OCI-LY7 (cell line): ENCODE results near the gene RASA1. TPM values are rescaled to one million over a fixed set of nuclear protein-coding genes. Genes with fewer than 3 reads are reported as not detected.

Experiments
- Bru-seq: library from RNA; stranded (reverse); fragments of 400-500 nt; gene quantifications from one replicate; lab custom pipeline; 2021; lab: Mats Ljungman, UMichigan
- BruChase-seq, 2 experiments: library from RNA; stranded (reverse); fragments of 400-500 nt; gene quantifications; one replicate each; lab custom pipeline; 2021; lab: Mats Ljungman, UMichigan
- BruUV-seq: library from RNA; stranded (reverse); fragments of 400-500 nt; replicated peaks from 2 replicates; lab custom pipeline; 2021; lab: Mats Ljungman, UMichigan
- CTCF ChIA-PET: fragments of 300-600 bp; sonication (Branson Sonifier 250); formaldehyde crosslinking; loops from one replicate; lab custom pipeline; 2022; ENCODE audit warnings: antibody characterized with exemption; ENCODE audit not compliant: unreplicated experiment; lab: Charles Lee
- POLR2A ChIA-PET: fragments of 300-600 bp; sonication (Branson Sonifier 250); formaldehyde crosslinking; loops from one replicate; lab custom pipeline; 2022; ENCODE audit warnings: antibody characterized with exemption; lab: Charles Lee
- DNase-seq: peaks from one replicate; pipeline ENCODE4 v3.0.0-alpha.2; 2015; ENCODE audit warnings: low spot score
- H2AFZ ChIP-seq: fragments of 200-600 bp; sonication (generic), shearing (Covaris generic); 2 replicates; pipeline ENCODE4 v1.6.1; 2014; ENCODE audit warnings: mild to moderate bottlenecking, antibody characterized with exemption, low read length, moderate library complexity
- H3K27ac ChIP-seq: fragments of 200-600 bp; sonication (generic); 2 replicates; pipeline ENCODE4 v1.5.1; 2014; ENCODE audit warnings: mixed run types, low read depth, mild to moderate bottlenecking, moderate library complexity, low read length, inconsistent platforms; ENCODE audit not compliant: poor library complexity, severe bottlenecking
- H3K36me3 ChIP-seq: fragments of 200-600 bp; sonication (generic); 2 replicates; pipeline ENCODE4 v1.6.1; 2014; ENCODE audit warnings: mild to moderate bottlenecking, antibody characterized with exemption, low read length, moderate library complexity, mixed read lengths; ENCODE audit not compliant: insufficient read depth
- H3K4me1 ChIP-seq: fragments of 200-600 bp; sonication (generic); 2 replicates; pipeline ENCODE4 v1.5.1; 2014; ENCODE audit warnings: mild to moderate bottlenecking, low read length; ENCODE audit not compliant: insufficient read depth, poor library complexity, severe bottlenecking
- H3K4me2 ChIP-seq: fragments of 200-600 bp; sonication (generic); 2 replicates; pipeline ENCODE4 v1.6.1; 2014; ENCODE audit warnings: mild to moderate bottlenecking, low read length
- H3K4me3 ChIP-seq: fragments of 200-600 bp; sonication (generic); 2 replicates; pipeline ENCODE4 v1.5.1; 2014; ENCODE audit warnings: mild to moderate bottlenecking, low read depth, low read length; ENCODE audit not compliant: poor library complexity, severe bottlenecking
- H3K79me2 ChIP-seq: fragments of 200-600 bp; sonication (generic); 2 replicates; pipeline ENCODE4 v1.6.1; 2016; ENCODE audit warnings: low read depth, mild to moderate bottlenecking, low read length, moderate library complexity, mixed read lengths; ENCODE audit not compliant: insufficient read depth
- H3K9me2 ChIP-seq: fragments of 200-600 bp; sonication (generic); 2 replicates; pipeline ENCODE4 v1.6.1; 2016; ENCODE audit warnings: mild to moderate bottlenecking, low read length, mixed read lengths; ENCODE audit not compliant: insufficient read depth
- H3K9me3 ChIP-seq: fragments of 200-600 bp; sonication (generic); 2 replicates; pipeline ENCODE4 v1.6.1; 2014; ENCODE audit warnings: mild to moderate bottlenecking, mixed run types, low read length, mixed read lengths
- H4K20me1 ChIP-seq: fragments of 200-600 bp; sonication (generic); 2 replicates; pipeline ENCODE4 v1.6.1; 2014; ENCODE audit warnings: mild to moderate bottlenecking, antibody characterized with exemption, low read length, moderate library complexity, mixed read lengths; ENCODE audit not compliant: insufficient read depth
- CTCF ChIP-seq: fragments of 200-600 bp; sonication (generic); conservative IDR thresholded peaks from 2 replicates; pipeline ENCODE4 v1.5.1; 2014; ENCODE audit warnings: mild to moderate bottlenecking, antibody characterized with exemption, low read length, moderate library complexity, mixed read lengths
- EZH2phosphoT487 ChIP-seq: fragments of 200-600 bp; sonication (generic); IDR thresholded peaks from 2 replicates; pipeline ENCODE4 v1.6.1; 2018; ENCODE audit warnings: low read depth, borderline replicate concordance, mild to moderate bottlenecking, mixed run types, antibody characterized with exemption, low read length, moderate library complexity, mixed read lengths
- intact Hi-C: fragments of 100-400 bp; cut with micrococcal nuclease; formaldehyde crosslinking; loops from one replicate; pipeline ENCODE4 v1.10.0; 2022; ENCODE audit not compliant: unreplicated experiment
- long read RNA-seq: library from polyadenylated mRNA; stranded (forward); transcript quantifications from one replicate; pipeline ENCODE4 v2.0.0, GENCODE V29; 2022
- total RNA-seq, 2 experiments: library from RNA; depleted of rRNA in 1 of 2; stranded (reverse); fragments of >200 nt in 1 of 2; shearing (Covaris generic) in 1 of 2; gene quantifications; 2 replicates each; pipeline ENCODE4 v1.2.3, GENCODE V29; 2014 to 2022

Gene RASA1
- total RNA-seq (2014; rRNA removed; shearing (Covaris generic)) = 17.1 and 18.1 TPM in 2 replicates
- 27.3 and 31.2 TPM in 2 replicates for total RNA-seq (2022)
- Bru-seq, nascent RNA = percentile 85 among the genes with signal in this experiment
- BruChase-seq, experiment 1, labeled RNA remaining after a 6-hour chase = percentile 74 among the genes with signal in this experiment
- percentile 76 among the genes with signal in this experiment for BruChase-seq, experiment 2, labeled RNA remaining after a 2-hour chase
- long read RNA-seq, transcript RASA1-201 (25 exons, 3,752 nt) = major isoform, 18 of 28 reads
- long read RNA-seq, partial matches to known transcripts = 1 of 28 reads
- long read RNA-seq, other reads (novel, unspliced or antisense) = 9 of 28 reads

DNA sequence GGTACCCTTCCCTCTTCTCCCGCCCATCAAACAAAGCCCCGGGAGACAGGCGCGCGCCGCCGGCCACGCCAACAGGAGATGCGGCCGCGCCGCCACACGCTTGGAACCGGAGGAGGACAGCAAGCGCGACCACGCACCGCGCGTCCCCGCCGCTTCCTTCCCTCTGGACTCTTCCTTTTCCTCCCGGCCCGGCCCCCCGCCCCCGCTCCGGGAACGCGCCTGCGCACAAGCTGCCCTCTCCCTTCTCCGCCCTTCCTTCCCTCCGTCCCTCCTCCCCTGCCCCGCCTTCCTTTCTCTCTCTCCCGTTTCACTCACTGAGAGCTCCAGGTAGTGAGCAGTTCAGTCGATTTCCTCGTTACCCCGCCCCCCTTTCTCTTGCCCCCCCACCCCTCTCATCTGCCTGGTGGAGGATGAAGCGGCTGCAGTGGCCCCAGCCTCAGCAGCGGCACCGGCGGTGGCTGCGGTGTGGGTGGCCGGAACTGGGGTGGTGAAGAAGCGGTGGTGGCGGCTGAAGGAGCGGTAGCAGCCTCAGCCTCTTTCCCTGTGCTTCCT, at the start of gene RASA1:
TSS of gene RASA1 (plus strand) at position 310 of the 552 bp plus-strand sequence. CDS start 569 bp downstream, outside the sequence.
- POLR2A ChIA-PET = interaction anchor here (0.6 to 2.0 kb wide), 14 partner anchors 8 to 959 kb away, joined by 3 to 9 read pairs (median 4); partner anchors contain the start of gene CCNH
- Histone ChIP-seq H4K20me1 (peaks cover 7% of the 10 kb centered on the region; the same call in 1 of the 2 replicates), H2AFZ (peak within 1 kb of the TSS; percentile 98)

DNA sequence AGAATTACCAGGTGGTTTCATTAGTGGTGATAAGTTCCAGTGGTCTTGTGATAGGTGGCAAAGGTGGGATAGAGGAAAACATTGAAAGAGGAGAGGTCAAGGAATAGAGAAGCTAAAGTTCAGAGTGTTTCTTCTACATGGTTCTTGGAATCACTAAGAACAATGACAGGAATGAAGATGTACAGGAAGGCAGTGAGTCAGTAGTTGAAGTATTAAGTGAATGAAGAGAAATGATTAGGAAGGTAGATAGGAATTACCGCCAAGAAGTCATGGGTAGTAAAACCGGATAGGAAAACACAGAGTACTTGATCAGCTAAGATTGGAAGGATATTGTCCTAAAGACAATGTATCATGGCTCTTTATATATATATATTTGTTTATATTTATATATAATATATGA, 37.9 kb upstream of the RASA1 start:
- H4K20me1 ChIP-seq = no peaks in the 10 kb centered on the region
- no peaks in the 10 kb centered on the region for H3K4me1 ChIP-seq
- no peaks in the 10 kb centered on the region for H3K79me2 ChIP-seq
- DNase-seq = no peak
- H3K4me2 ChIP-seq = no peak overlapping the region
- H2AFZ ChIP-seq = no peak overlapping the region
- CTCF ChIA-PET = no interaction called here
- BruUV-seq = no TSS peak
- no peaks in the 10 kb centered on the region for H3K9me2 ChIP-seq
- TF ChIP-seq CTCF (no peak), EZH2phosphoT487 (no peak)
- intact Hi-C loops = no loop called here
- H3K36me3 ChIP-seq = no peaks in the 10 kb centered on the region
- no peak overlapping the region for H3K27ac ChIP-seq
- no peaks in the 10 kb centered on the region for H3K9me3 ChIP-seq
- H3K4me3 ChIP-seq = no peak overlapping the region
- POLR2A ChIA-PET = no interaction called here

More for the DNA sequence above, at the start of gene RASA1:
- peak; percentile 86 for DNase-seq
- CTCF ChIA-PET = interaction anchor here (1.1 kb wide), 1 partner anchor 133 kb away, joined by 3 read pairs; no protein-coding TSS in a partner anchor
- no peak for TF ChIP-seq EZH2phosphoT487
- TF ChIP-seq CTCF = no peak
- Histone ChIP-seq H3K9me2 (no peaks in the 10 kb centered on the region), H3K4me1 (peaks cover 16% of the 10 kb centered on the region), H3K27ac (peak within 1 kb of the TSS; percentile 74), H3K4me2 (peak within 1 kb of the TSS; percentile 81), H3K9me3 (no peaks in the 10 kb centered on the region), H3K36me3 (0 out of 2 replicates have a peak, but pooled peaks cover 4% of the 10 kb centered on the region), H3K79me2 (peaks cover 32% of the 10 kb centered on the region), H3K4me3 (peak within 1 kb of the TSS; percentile 84)
- no TSS peak for BruUV-seq
- intact Hi-C loops = loop anchor here (2.0 to 5.0 kb wide), 2 partner anchors 145 to 185 kb away; partner anchors contain the start of gene CCNH
